GM18526 (cell line): ENCODE results near the gene HYCC2.

ENCODE experiments used
- POLR2A ChIP-seq: IDR thresholded peaks from 3 replicates; pipeline ENCODE4 v1.6.1; 2011; ENCODE audit not compliant: insufficient read length; ENCODE audit errors: extremely low read depth

Gene HYCC2

DNA sequence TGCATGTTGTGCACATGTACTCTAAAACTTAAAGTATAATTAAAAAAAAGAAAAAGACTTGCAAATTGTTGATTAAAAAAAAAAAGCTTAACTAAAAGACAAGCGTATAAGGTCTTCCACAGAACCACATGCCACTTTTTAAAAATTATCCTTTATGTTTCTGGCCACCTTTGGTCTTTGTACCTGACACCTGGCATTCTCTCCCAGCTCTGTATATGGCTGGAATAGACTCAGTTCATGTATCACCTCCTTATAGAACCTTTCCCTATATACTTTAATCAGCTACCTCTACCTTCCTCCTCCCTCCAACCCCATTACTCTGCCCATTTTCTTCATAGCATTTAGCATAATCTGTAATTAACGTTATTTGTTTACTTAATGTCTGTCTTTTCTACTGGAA, 32.6 kb downstream of the HYCC2 start:
- no peak for TF ChIP-seq POLR2A

DNA sequence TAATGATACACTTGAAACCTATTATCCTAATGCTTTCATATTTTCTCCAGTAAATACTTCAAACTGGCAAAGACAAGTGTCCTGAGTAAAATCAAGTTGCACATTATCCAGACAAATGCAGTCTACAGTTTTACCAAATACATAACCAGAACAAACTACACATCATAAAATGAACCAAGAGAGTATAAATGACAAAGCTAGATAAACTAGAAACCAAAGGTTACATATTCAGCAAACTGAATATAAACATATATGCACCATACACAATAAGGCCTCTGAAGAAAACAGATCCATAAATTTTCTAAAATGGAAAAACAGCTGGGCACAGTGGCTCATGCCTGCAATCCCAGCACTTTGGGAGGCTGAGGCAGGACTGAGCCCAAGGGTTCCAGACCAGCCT, 47.0 kb downstream of the HYCC2 start:
- TF ChIP-seq POLR2A: no peak

DNA sequence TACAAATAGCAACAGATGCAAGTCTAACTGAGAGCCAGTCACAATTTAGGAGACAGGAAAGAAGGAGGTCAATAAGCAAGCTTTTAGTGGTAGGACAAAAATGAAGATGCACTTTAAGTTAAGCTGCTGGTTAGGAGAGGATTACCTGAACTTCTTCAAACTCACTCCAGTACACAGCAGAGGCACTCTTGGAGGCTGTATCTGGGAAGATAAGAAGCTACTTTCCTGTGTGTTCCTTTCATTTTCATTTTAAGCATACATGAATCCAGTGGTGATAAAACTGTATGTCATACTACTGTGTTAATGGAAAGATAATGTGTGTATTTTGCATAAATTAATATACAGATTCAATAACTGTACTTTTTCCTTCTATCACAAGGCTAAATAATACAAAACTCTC, 49.6 kb downstream of the HYCC2 start:
- no peak for TF ChIP-seq POLR2A
